ENCODE data around the gene VCPKMT.
A peak's percentile ranks its signal among the peaks of the same experiment; 100 is the strongest.

GRCh38 chr14:50116181-50116956 is at the start of gene VCPKMT:
- TF ChIP-seq CTCF (IDR thresholded peaks at IDR 0.05) (no peak), POLR2AphosphoS5 (IDR thresholded peaks at IDR 0.05) (peak; percentile 95 to 98 (median 96)), POLR2A (IDR thresholded peaks at IDR 0.05) (peak; percentile 77 to 79), EP300 (IDR thresholded peaks at IDR 0.05) (peak in 1 of 4 donors; percentile 48)

All from sigmoid colon (tissue), 4 donors.